HepG2 (cell line): ENCODE data around the gene ARL3. TPM values are rescaled to one million over a fixed set of nuclear protein-coding genes. Genes with fewer than 3 reads are reported as not detected.

Experiments
- ATAC-seq: fragments of 200-7000 bp; cut with Tn5 transposase; 3 replicates; pipeline ENCODE4 v1.9.1; 2020; ENCODE audit warnings: mild to moderate bottlenecking, moderate library complexity
- BruUV-seq: library from RNA; stranded (reverse); fragments of 400-500 nt; replicated peaks from 2 replicates; lab custom pipeline; 2021; lab: Mats Ljungman, UMichigan
- CTCF ChIA-PET: fragments of 300-600 bp; formaldehyde crosslinking; extraction: SDS; loops from one replicate; lab custom pipeline; 2021; ENCODE audit warnings: low total read pairs, inconsistent platforms, low intra/inter-chr PET ratio; lab: Yijun Ruan, JAX
- POLR2A ChIA-PET: fragments of 350-600 bp; sonication (Branson Sonifier 250); formaldehyde crosslinking; loops from one replicate; lab custom pipeline; 2020; ENCODE audit warnings: antibody characterized with exemption, inconsistent platforms; lab: Yijun Ruan, JAX
- DNase-seq: peaks from one replicate; pipeline ENCODE4 v3.0.0-alpha.2; 2015; ENCODE audit warnings: low spot score
- FAIRE-seq: peaks from 3 replicates; lab custom pipeline; 2011; peaks lifted over from hg19 to GRCh38; lab: Jason Lieb, UNC
- H2AFZ ChIP-seq: one replicate; pipeline ENCODE4 v1.6.1; 2011; ENCODE audit warnings: low read length, inconsistent platforms
- H3K27ac ChIP-seq: fragments of 300-600 bp; 3 replicates; pipeline ENCODE4 v1.8.0; 2011; ENCODE audit warnings: mixed run types, mild to moderate bottlenecking, mixed read lengths, low read length, inconsistent platforms; ENCODE audit not compliant: insufficient read depth; ENCODE audit errors: extremely low read length
- H3K27me3 ChIP-seq, 2 experiments: fragments of 200-600 bp in 1 of 2; 2 replicates in 1 of 2; 3 replicates in 1 of 2; pipeline versions ENCODE4 v1.6.0 to v1.8.0; 2011; ENCODE audit warnings: low read length in 2 of 2, mild to moderate bottlenecking in 2 of 2, moderate library complexity in 2 of 2, inconsistent platforms in 1 of 2; ENCODE audit not compliant: insufficient read depth in 2 of 2, control insufficient read depth in 1 of 2
- H3K36me3 ChIP-seq, 2 experiments: fragments of 200-600 bp in 1 of 2; replicated peaks in 1 of 2; 2 replicates in 1 of 2; 3 replicates in 1 of 2; pipeline versions ENCODE4 v1.5.1 to v1.8.0; 2011; ENCODE audit warnings: low read length in 2 of 2, inconsistent platforms in 1 of 2; ENCODE audit not compliant: insufficient read depth in 2 of 2, control insufficient read depth in 1 of 2
- H3K4me1 ChIP-seq: 2 replicates; pipeline ENCODE4 v1.5.1; 2012; ENCODE audit warnings: low read length, inconsistent platforms; ENCODE audit not compliant: insufficient read depth
- H3K4me2 ChIP-seq: 2 replicates; pipeline ENCODE4 v1.6.0; 2011; ENCODE audit warnings: low read depth, low read length, inconsistent platforms
- H3K4me3 ChIP-seq, 3 experiments: fragments of 200-600 bp in 1 of 3; sonication (generic), shearing (Covaris generic) in 1 of 3; replicated peaks in 1 of 3; 2 replicates each; pipeline ENCODE4 v1.5.1; 2011 to 2016; ENCODE audit warnings: low read length in 3 of 3, inconsistent platforms in 2 of 3, low read depth in 2 of 3, mild to moderate bottlenecking in 2 of 3, control low read depth in 1 of 3, mixed read lengths in 1 of 3; ENCODE audit not compliant: insufficient read depth in 1 of 3
- H3K79me2 ChIP-seq: one replicate; pipeline ENCODE4 v1.6.1; 2011; ENCODE audit warnings: low read length, inconsistent platforms; ENCODE audit not compliant: insufficient read depth
- H3K9ac ChIP-seq: 2 replicates; pipeline ENCODE4 v1.6.0; 2011; ENCODE audit warnings: mild to moderate bottlenecking, low read depth, low read length, inconsistent platforms; ENCODE audit not compliant: insufficient read depth
- H3K9me3 ChIP-seq: 2 replicates; pipeline ENCODE4 v1.5.1; 2012; ENCODE audit warnings: mild to moderate bottlenecking, low read length
- H4K20me1 ChIP-seq: 2 replicates; pipeline ENCODE4 v1.6.0; 2011; ENCODE audit warnings: inconsistent platforms, mild to moderate bottlenecking, low read length, moderate library complexity; ENCODE audit not compliant: insufficient read depth
- IRX3 ChIP-seq: sonication (generic); formaldehyde crosslinking; IDR thresholded peaks from 2 replicates; pipeline ENCODE4 v1.8.1; 2023; ENCODE audit warnings: mild to moderate bottlenecking, low read depth, missing genetic modification reagents, borderline replicate concordance
- NR2C2 ChIP-seq: sonication (generic); formaldehyde crosslinking; IDR thresholded peaks from 2 replicates; pipeline ENCODE4 v1.4.0; 2020; ENCODE audit warnings: missing genetic modification reagents, mild to moderate bottlenecking, moderate library complexity, borderline replicate concordance
- U2AF2 ChIP-seq: fragments of 200-400 bp; formaldehyde crosslinking; IDR thresholded peaks from 2 replicates; pipeline ENCODE4 v1.6.1; 2017; ENCODE audit warnings: low read depth, mild to moderate bottlenecking, low read length
- ZNF564 ChIP-seq: sonication (generic); formaldehyde crosslinking; IDR thresholded peaks from 2 replicates; pipeline ENCODE4 v1.8.1; 2023; ENCODE audit warnings: mild to moderate bottlenecking, missing genetic modification reagents
- ZSCAN31 ChIP-seq: sonication (generic); formaldehyde crosslinking; IDR thresholded peaks from 2 replicates; pipeline ENCODE4 v1.5.0; 2020; ENCODE audit warnings: low read depth, mild to moderate bottlenecking, missing genetic modification reagents
- WGBS: methylation state at CpG from one replicate; pipeline ENCODE4 v1.1.6; 2017; ENCODE audit warnings: low lambda C conversion rate; 5-methylcytosine and 5-hydroxymethylcytosine counted together
- in situ Hi-C: cut with HindIII; loops from 2 replicates; pipeline ENCODE4 v1.10.0; 2017; ENCODE audit warnings: low pct_unique_long_range_greater_than_20kb; ENCODE audit not compliant: extremely low pct_ligation_motif_present
- intact Hi-C: fragments of 100-400 bp; cut with micrococcal nuclease; formaldehyde crosslinking; loops from one replicate; pipeline ENCODE4 v1.10.0; 2022; ENCODE audit not compliant: unreplicated experiment
- polyA plus RNA-seq, 8 experiments: library from polyadenylated mRNA; depleted of rRNA in 3 of 8; stranded (reverse) in 7 of 8; unstranded in 1 of 8; fragments of >200 nt; fragmentation: Illumina TruSeq in 4 of 8; extraction: Trizol in 4 of 8; gene quantifications; 2 replicates each; pipeline versions ENCODE4 v1.2.1 to v1.2.3, GENCODE V29; 2011 to 2016; ENCODE audit warnings: low read depth in 4 of 8, missing spikeins in 1 of 8, mixed read lengths in 1 of 8; ENCODE audit not compliant: insufficient read depth in 1 of 8
- total RNA-seq, 5 experiments: library from RNA; depleted of rRNA; stranded (reverse); fragments of >200 nt; fragmentation: Illumina TruSeq; extraction: Trizol; gene quantifications; 2 replicates each; pipeline ENCODE4 v1.2.3, GENCODE V29; 2016; ENCODE audit warnings: low read depth in 1 of 5
- TF ChIP-seq, protein P1 (sequence below): sonication (generic); formaldehyde crosslinking; IDR thresholded peaks from 2 replicates; pipeline ENCODE4 v1.4.0; 2020; ENCODE audit warnings: missing genetic modification reagents
- TF ChIP-seq, protein P2 (sequence below): sonication (generic); formaldehyde crosslinking; IDR thresholded peaks from 2 replicates; pipeline ENCODE4 v1.5.0; 2020; ENCODE audit warnings: mild to moderate bottlenecking, low read depth, missing genetic modification reagents, borderline replicate concordance
- TF ChIP-seq, protein P3 (sequence below), 2 experiments: sonication (generic) in 1 of 2; formaldehyde crosslinking in 1 of 2; IDR thresholded peaks; 2 replicates each; pipeline versions ENCODE4 v1.4.0 to v1.6.1; 2016 to 2020; ENCODE audit warnings: borderline replicate concordance in 1 of 2, low read depth in 1 of 2, mild to moderate bottlenecking in 1 of 2, missing genetic modification reagents in 1 of 2

Gene ARL3
- total and polyA plus RNA-seq, 2 of the 13 experiments (the other 11 are each of a cell fraction or from before 2014, with no cell fraction given): 5.2 to 6.6 TPM

DNA sequence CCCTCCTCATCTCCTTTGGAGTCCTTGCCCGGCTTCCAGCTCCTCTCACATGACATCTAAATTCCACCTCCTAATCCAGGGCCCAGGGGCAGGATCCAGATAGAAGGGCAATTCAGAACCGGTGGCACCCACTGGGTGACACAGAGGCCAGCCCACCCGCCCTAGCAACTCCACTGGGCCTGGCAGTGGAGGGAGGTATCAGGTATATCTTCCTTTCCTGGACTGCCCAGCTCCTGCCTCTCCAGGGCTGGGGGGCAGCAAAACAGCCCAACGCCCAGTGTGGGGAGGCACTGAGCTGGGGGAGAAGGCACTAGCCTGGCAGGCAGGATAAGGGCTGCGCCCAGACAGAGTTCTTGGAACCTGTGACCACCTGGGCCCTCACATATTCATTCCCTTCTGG lies 80.3 kb downstream of the ARL3 start:
- no TSS peak for BruUV-seq
- Histone ChIP-seq H3K4me1 (peaks cover 54% of the 10 kb centered on the region), H3K9ac (no peak overlapping the region), H3K4me3 (no peak overlapping the region), H3K9me3 (no peaks in the 10 kb centered on the region), H3K27ac (no peak overlapping the region), H3K36me3 (no peaks in the 10 kb centered on the region; a peak in 1 of 5 replicates), H3K4me2 (no peak overlapping the region), H2AFZ (no peak overlapping the region), H3K79me2 (no peaks in the 10 kb centered on the region), H4K20me1 (no peaks in the 10 kb centered on the region), H3K27me3 (no peaks in the 10 kb centered on the region)
- ATAC-seq (no peak; the same call in 1 of the 3 replicates), DNase-seq (no peak), FAIRE-seq (no peak)
- TF ChIP-seq, protein P1, sequence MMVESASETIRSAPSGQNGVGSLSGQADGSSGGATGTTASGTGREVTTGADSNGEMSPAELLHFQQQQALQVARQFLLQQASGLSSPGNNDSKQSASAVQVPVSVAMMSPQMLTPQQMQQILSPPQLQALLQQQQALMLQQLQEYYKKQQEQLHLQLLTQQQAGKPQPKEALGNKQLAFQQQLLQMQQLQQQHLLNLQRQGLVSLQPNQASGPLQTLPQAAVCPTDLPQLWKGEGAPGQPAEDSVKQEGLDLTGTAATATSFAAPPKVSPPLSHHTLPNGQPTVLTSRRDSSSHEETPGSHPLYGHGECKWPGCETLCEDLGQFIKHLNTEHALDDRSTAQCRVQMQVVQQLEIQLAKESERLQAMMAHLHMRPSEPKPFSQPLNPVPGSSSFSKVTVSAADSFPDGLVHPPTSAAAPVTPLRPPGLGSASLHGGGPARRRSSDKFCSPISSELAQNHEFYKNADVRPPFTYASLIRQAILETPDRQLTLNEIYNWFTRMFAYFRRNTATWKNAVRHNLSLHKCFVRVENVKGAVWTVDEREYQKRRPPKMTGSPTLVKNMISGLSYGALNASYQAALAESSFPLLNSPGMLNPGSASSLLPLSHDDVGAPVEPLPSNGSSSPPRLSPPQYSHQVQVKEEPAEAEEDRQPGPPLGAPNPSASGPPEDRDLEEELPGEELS (CRISPR knock-in tag): no peak
- TF ChIP-seq, protein P2, sequence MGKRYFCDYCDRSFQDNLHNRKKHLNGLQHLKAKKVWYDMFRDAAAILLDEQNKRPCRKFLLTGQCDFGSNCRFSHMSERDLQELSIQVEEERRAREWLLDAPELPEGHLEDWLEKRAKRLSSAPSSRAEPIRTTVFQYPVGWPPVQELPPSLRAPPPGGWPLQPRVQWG (CRISPR knock-in tag): no peak
- no peak for TF ChIP-seq IRX3 (CRISPR knock-in tag)
- WGBS: 68% methylated on average over 4 of the region's 5 CpGs
- CTCF ChIA-PET: no interaction called here
- in situ Hi-C loops: no loop called here
- POLR2A ChIA-PET: interaction anchor here (1.2 kb wide), 1 partner anchor 8 kb away, joined by 6 read pairs; no protein-coding TSS in a partner anchor
- intact Hi-C loops: no loop called here

DNA sequence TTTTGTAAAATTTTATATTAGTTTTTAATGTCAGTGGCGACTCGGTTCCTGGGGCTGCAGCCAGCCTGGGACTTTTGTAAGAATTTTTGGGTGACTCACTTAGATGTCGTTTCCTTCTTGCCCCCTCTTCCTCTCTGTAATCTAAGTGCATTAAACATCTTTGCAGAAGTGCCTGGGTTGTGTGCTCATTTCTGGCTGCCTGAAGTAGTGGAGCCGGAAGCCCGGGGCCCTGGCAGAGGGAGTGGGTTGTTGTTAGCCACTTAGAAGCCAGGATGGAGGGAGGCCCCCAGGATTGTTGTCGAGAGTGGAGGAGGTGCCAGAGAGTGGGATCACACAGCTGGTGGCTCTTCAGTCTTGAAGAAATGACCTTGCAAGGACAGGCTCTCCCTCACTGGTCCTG lies 80.9 kb downstream of the ARL3 start:
- H3K27ac ChIP-seq: no peak overlapping the region
- WGBS: 81% methylated on average over 6 of the region's 6 CpGs
- BruUV-seq: no TSS peak
- no peak for FAIRE-seq
- in situ Hi-C loops: no loop called here
- H4K20me1 ChIP-seq: no peaks in the 10 kb centered on the region
- H3K9me3 ChIP-seq: no peaks in the 10 kb centered on the region
- no peak overlapping the region for H3K4me2 ChIP-seq
- H3K9ac ChIP-seq: no peak overlapping the region
- no peak for ATAC-seq
- peaks cover 60% of the 10 kb centered on the region for H3K4me1 ChIP-seq
- H3K79me2 ChIP-seq: no peaks in the 10 kb centered on the region
- no peak for DNase-seq
- H3K36me3 ChIP-seq: no peaks in the 10 kb centered on the region; a peak in 1 of 5 replicates
- intact Hi-C loops: no loop called here
- POLR2A ChIA-PET: interaction anchor here (1.1 to 7.0 kb wide), 3 partner anchors 8 to 33 kb away, joined by 4 to 121 read pairs (median 6); no protein-coding TSS in a partner anchor
- no peak overlapping the region for H3K4me3 ChIP-seq
- no peak overlapping the region for H2AFZ ChIP-seq
- CTCF ChIA-PET: no interaction called here
- no peaks in the 10 kb centered on the region for H3K27me3 ChIP-seq
- TF ChIP-seq, protein P3, sequence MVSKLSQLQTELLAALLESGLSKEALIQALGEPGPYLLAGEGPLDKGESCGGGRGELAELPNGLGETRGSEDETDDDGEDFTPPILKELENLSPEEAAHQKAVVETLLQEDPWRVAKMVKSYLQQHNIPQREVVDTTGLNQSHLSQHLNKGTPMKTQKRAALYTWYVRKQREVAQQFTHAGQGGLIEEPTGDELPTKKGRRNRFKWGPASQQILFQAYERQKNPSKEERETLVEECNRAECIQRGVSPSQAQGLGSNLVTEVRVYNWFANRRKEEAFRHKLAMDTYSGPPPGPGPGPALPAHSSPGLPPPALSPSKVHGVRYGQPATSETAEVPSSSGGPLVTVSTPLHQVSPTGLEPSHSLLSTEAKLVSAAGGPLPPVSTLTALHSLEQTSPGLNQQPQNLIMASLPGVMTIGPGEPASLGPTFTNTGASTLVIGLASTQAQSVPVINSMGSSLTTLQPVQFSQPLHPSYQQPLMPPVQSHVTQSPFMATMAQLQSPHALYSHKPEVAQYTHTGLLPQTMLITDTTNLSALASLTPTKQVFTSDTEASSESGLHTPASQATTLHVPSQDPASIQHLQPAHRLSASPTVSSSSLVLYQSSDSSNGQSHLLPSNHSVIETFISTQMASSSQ (IDR thresholded peaks at IDR 0.05; ENCODE audit: low read depth): no peak
- TF ChIP-seq, protein P3 (CRISPR knock-in tag; IDR thresholded peaks at IDR 0.05; ENCODE audit: borderline replicate concordance): no peak
- no peak for TF ChIP-seq ZNF564 (CRISPR knock-in tag)
- TF ChIP-seq NR2C2 (CRISPR knock-in tag): no peak
- no peak for TF ChIP-seq U2AF2
- TF ChIP-seq ZSCAN31 (CRISPR knock-in tag): no peak
